ENCODE measurements around the gene NCEH1. TPM values are rescaled to one million over a fixed set of nuclear protein-coding genes. Genes with fewer than 3 reads are reported as not detected.

The NCEH1 gene
- total and polyA plus RNA-seq, 4 donors: 1.1 to 32.3 (median 2.5) TPM

- H3K9ac ChIP-seq (ENCODE audit: low read depth in 1 of 2, low read length in 2 of 2): no peak overlapping the region
- DNase-seq (ENCODE audit: low spot score): no peak
- no peaks in the 10 kb centered on the region for H3K27me3 ChIP-seq (ENCODE audit: control insufficient read depth in 4 of 4, insufficient read depth in 4 of 4, low read length in 3 of 4)
- 95% methylated on average over 1 of the region's 1 CpG for WGBS
- H3K9me3 ChIP-seq (ENCODE audit: control insufficient read depth in 4 of 4, low read length in 3 of 4): no peaks in the 10 kb centered on the region
- TF ChIP-seq JUND (IDR thresholded peaks at IDR 0.05): no peak
- no peak for TF ChIP-seq REST (IDR thresholded peaks at IDR 0.05)
- TF ChIP-seq RAD21 (IDR thresholded peaks at IDR 0.05): no peak
- no peak for TF ChIP-seq GABPA (IDR thresholded peaks at IDR 0.05 in 1 of 2, conservative IDR thresholded peaks at IDR 0.05 in 1 of 2)
- no peak for TF ChIP-seq NR2F2 (IDR thresholded peaks at IDR 0.05)
- no peak for TF ChIP-seq FOXA1 (IDR thresholded peaks at IDR 0.05)
- no peak for TF ChIP-seq HNF4G (IDR thresholded peaks at IDR 0.05)
- TF ChIP-seq SP1 (IDR thresholded peaks at IDR 0.05): no peak
- no peak for TF ChIP-seq FOXA2 (IDR thresholded peaks at IDR 0.05)
- TF ChIP-seq MAX (IDR thresholded peaks at IDR 0.05): no peak
- TF ChIP-seq CTCF (IDR thresholded peaks at IDR 0.05; ENCODE audit: low read depth, low read length, missing input control): no peak
- TF ChIP-seq ATF3 (IDR thresholded peaks at IDR 0.05): no peak
- no peak overlapping the region for H3K4me3 ChIP-seq (ENCODE audit: low read depth in 1 of 3, low read length in 3 of 3)
- peaks cover 0 to 16% (median 15%) of the 10 kb centered on the region in 4 donors for H3K4me1 ChIP-seq (ENCODE audit: control insufficient read depth in 4 of 4, insufficient read depth in 4 of 4, low read length in 3 of 4)
- H3K36me3 ChIP-seq (ENCODE audit: control insufficient read depth in 4 of 4, insufficient read depth in 3 of 4, low read depth in 1 of 4, low read length in 3 of 4): no peaks in the 10 kb centered on the region
- H3K27ac ChIP-seq (ENCODE audit: low read depth in 1 of 2, low read length in 2 of 2): no peak overlapping the region
Observed at GRCh38 chr3:172753125-172753524, 42.3 kb upstream of the NCEH1 start.

- Histone ChIP-seq H3K36me3 (ENCODE audit: control insufficient read depth in 4 of 4, insufficient read depth in 3 of 4, low read depth in 1 of 4, low read length in 3 of 4) (no peaks in the 10 kb centered on the region), H3K9me3 (ENCODE audit: control insufficient read depth in 4 of 4, low read length in 3 of 4) (no peaks in the 10 kb centered on the region), H3K27ac (ENCODE audit: low read depth in 1 of 2, low read length in 2 of 2) (no peak overlapping the region), H3K4me3 (ENCODE audit: low read depth in 1 of 3, low read length in 3 of 3) (no peak overlapping the region), H3K9ac (ENCODE audit: low read depth in 1 of 2, low read length in 2 of 2) (no peak overlapping the region), H3K4me1 (ENCODE audit: control insufficient read depth in 4 of 4, insufficient read depth in 4 of 4, low read length in 3 of 4) (peaks cover 0 to 16% (median 15%) of the 10 kb centered on the region in 4 donors), H3K27me3 (ENCODE audit: control insufficient read depth in 4 of 4, insufficient read depth in 4 of 4, low read length in 3 of 4) (no peaks in the 10 kb centered on the region)
- 93% methylated on average over 1 of the region's 1 CpG for WGBS
- DNase-seq (ENCODE audit: low spot score): no peak
- TF ChIP-seq YY1 (IDR thresholded peaks at IDR 0.05) (no peak), NR2F2 (IDR thresholded peaks at IDR 0.05) (no peak), TAF1 (conservative IDR thresholded peaks at IDR 0.05) (no peak), EGR1 (IDR thresholded peaks at IDR 0.05; ENCODE audit: low read depth in 2 of 2) (no peak), HNF4A (conservative IDR thresholded peaks at IDR 0.05) (no peak), RXRA (IDR thresholded peaks at IDR 0.05) (no peak), ATF3 (IDR thresholded peaks at IDR 0.05) (no peak), RAD21 (IDR thresholded peaks at IDR 0.05) (no peak), CTCF (IDR thresholded peaks at IDR 0.05; ENCODE audit: low read depth, low read length, missing input control) (no peak), FOXA1 (IDR thresholded peaks at IDR 0.05) (no peak), JUND (IDR thresholded peaks at IDR 0.05) (no peak), SP1 (IDR thresholded peaks at IDR 0.05) (no peak), ZBTB33 (IDR thresholded peaks at IDR 0.05) (no peak), GABPA (IDR thresholded peaks at IDR 0.05 in 1 of 2, conservative IDR thresholded peaks at IDR 0.05 in 1 of 2) (no peak), HNF4G (IDR thresholded peaks at IDR 0.05) (no peak)
Observed at GRCh38 chr3:172752651-172753050, 41.8 kb upstream of the NCEH1 start.

Measured in liver (tissue), 9 donors.